Fibroblast of villous mesenchyme (primary cell): ENCODE measurements around the gene PATL2. TPM values are rescaled to one million over a fixed set of nuclear protein-coding genes. Genes with fewer than 3 reads are reported as not detected.
"Not testable (repeated sequence)": the region's sequence is repeated elsewhere in the genome, so short reads cannot be mapped to it uniquely, and the experiment has no call there.

Experiments used
- DNase-seq: peaks from one replicate; pipeline ENCODE4 v3.0.0-alpha.2; 2010; ENCODE audit warnings: low read depth
- H3K4me3 ChIP-seq: 2 replicates; pipeline ENCODE4 v1.5.1; 2011; ENCODE audit warnings: low read depth, mild to moderate bottlenecking, low read length
- total RNA-seq: library from RNA; depleted of rRNA; stranded (reverse); fragments of >200 nt; gene quantifications from 2 replicates; pipeline ENCODE4 v1.2.3, GENCODE V29; 2012
- TF ChIP-seq, protein P1 (sequence below): IDR thresholded peaks from 2 replicates; pipeline ENCODE4 v1.5.1; 2012; ENCODE audit warnings: low read depth, mild to moderate bottlenecking, low read length; ENCODE audit not compliant: insufficient read depth

The PATL2 gene
- total RNA-seq, 1 donor, result 0.86 TPM

DNA sequence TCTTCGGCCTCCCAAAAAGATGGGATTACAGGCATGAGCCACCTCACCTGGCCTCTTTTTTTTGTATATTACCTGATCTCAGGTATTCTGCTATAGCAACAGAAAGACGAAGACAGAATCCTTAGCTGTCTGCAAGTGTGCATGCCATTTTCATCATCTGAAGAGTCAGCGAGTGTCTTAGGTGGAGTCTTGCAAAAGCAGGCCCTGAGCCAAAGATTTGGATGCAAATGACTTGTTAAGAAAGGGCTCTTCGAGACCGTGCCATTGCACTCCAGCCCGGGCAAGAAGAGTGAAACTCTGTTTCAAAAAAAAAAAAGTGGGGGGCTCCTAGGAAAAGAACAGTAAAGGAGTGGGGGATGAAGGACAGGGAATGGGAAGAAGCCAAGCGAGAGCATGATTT, 15.0 kb upstream of the PATL2 start:
- TF ChIP-seq, protein P1, sequence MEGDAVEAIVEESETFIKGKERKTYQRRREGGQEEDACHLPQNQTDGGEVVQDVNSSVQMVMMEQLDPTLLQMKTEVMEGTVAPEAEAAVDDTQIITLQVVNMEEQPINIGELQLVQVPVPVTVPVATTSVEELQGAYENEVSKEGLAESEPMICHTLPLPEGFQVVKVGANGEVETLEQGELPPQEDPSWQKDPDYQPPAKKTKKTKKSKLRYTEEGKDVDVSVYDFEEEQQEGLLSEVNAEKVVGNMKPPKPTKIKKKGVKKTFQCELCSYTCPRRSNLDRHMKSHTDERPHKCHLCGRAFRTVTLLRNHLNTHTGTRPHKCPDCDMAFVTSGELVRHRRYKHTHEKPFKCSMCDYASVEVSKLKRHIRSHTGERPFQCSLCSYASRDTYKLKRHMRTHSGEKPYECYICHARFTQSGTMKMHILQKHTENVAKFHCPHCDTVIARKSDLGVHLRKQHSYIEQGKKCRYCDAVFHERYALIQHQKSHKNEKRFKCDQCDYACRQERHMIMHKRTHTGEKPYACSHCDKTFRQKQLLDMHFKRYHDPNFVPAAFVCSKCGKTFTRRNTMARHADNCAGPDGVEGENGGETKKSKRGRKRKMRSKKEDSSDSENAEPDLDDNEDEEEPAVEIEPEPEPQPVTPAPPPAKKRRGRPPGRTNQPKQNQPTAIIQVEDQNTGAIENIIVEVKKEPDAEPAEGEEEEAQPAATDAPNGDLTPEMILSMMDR, result no peak
- DNase-seq, result peak; percentile 37
- peak overlapping the region; percentile 10 for H3K4me3 ChIP-seq

DNA sequence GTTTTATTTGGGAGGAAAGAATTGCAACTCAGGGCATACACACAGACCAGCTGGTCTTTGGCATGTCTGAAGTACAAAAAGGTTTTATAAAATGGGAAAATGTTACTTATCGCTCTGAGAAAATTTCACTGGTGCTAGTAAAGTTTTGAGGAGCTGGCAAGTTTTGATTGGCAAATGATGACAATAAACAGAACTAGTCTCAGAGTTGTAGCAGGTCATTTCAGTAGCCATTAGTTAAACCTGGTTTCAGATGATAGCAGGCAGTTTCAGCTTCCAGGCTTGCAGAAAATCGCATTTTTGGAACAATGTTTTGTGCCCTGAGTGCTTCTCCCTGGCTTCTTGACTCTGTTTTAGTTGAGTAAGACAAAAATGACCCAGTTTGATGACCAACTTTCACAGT, 10.9 kb upstream of the PATL2 start:
- no peak overlapping the region for H3K4me3 ChIP-seq
- no peak for DNase-seq
- TF ChIP-seq, protein P1, result no peak

DNA sequence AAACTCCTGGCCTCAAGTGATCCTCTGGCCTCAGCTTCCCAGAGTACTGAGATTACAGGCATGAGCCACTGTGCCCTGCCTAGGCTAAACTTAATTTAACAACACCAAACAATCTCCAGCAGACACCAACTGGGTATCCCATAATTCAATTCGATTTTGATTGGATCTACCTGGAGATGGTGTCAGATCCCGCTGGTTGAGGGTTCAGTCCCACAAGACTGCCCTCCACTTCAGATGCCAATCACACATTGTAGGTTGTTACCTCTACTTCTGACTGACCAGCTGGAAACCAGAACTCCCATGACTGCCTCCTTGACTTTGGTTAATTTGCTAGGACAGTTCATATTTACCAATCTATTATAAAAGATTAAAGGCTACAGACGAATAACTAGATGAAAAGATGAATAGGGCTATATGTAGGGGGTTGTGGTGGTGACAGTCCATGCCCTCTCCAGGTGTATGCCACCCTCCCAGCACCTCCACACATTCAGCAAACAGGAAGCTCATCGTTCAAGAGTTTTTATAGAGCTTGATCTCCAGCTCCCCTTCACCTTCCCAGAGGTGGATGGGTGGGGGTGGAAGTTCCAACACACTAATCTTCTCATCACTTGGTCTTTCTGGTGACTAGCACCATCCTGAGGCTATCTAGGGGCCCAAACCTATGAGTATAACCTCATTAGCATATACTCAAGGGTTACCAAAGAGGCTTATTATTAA, 9.5 kb upstream of the PATL2 start:
- H3K4me3 ChIP-seq, result no peak overlapping the region
- TF ChIP-seq, protein P1, result no peak
- no peak for DNase-seq

DNA sequence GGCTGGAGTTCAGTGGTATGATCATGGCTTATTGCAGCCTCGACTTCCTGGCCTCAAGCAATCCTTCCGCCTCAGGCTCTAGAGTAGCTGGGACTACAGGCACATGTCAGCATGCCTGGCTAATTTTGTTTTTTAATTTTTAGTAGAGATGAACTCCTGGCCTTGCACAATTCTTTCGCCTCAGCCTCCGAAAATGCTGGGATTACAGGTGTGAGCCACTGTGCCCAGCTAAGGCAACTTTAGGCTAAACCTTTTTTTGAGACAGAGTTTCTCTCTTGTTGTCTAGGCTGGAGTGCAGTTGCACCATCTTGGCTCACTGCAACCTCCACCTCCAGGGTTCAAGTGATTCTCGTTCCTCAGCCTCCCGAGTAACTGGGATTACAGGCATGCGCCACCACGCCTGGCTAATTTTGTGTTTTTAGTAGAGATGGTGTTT, 8.9 kb upstream of the PATL2 start:
- not testable (repeated sequence) for DNase-seq, H3K4me3 ChIP-seq

DNA sequence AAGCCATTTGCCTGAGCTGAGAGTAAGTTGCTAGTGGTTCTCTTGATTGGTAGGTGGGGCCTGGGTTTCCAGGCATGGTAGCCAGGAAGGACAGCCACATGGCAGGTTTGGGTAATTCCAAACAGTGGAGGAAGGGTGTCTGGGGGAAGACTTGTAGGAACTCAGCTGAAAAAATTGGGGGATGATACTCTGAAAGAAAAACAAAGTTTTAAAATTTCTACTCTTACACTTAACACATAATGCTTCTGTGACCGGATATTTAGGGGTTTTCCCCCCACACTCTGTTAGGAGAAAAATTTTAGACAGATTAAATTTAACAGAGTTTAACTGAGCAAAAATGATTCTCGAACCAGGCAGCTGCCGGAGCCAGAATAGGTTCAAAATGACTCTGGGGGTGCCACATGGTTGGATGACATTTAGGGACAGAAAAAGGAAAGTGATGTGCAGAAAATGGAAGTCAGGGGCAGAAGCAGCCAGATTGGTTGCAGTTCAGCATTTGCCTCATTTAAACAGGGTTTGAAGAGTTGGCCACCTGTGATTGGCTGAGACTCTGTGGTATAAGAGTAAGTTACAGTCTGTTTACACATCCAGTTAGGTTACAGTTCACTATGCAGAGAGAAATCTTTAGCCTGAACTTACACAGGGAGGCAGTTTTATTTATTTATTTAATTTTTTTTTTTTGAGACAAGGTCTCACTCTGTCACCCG, 8.3 kb upstream of the PATL2 start:
- H3K4me3 ChIP-seq, result no peak overlapping the region
- DNase-seq, result peak; percentile 65
- TF ChIP-seq, protein P1, result no peak

DNA sequence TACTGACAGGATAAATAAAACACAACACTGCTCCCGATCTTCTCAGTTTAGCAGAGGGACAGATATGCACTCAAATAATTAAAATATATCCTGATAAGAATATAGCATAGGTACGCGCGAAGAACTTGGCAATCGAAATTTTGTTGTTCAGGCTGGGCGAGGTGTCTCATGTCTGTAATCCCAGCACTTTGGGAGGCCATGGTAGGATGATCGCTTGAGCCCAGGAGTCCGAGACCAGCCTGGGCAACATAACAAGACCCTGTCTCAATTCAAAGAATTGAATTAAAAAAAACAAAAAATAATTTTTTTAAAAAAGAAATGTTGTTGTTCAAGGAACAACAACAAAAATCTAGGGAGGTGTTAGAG, 7.8 kb upstream of the PATL2 start:
- H3K4me3 ChIP-seq, result no peak overlapping the region
- TF ChIP-seq, protein P1, result no peak
- no peak for DNase-seq

DNA sequence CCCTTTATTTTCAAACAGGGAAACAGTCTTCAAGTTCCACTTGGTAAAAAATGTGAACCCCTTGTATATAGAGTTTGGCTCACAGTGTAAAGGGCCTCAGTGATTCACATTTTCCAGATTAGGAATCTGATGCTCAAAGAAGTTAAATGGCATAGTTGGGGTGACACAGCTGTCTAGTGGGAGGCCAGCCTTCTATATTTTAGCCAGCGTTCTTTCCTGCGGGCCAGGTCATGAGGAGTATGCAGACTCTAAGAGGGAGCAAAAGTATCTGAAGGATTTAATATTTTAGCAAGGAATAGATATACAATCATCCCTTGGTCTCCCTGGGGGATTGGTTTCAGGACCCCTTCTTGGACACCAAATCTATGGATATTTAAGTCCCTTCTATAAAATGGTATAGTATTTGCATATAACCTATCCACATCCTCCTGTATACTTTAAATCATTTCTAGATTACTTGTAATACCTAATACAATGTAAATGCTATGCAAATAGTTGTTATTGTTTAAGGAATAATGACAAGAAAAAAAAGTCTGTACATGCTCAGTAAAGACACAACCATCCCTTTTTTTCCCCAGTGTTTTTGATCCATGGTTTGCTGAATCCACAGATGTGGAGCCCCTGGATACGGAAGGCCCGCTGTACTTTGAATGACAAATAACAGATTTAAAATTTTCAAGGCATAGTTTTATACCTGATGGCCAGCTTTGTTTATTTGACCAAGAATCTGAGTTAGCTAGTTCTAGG, 7.2 kb upstream of the PATL2 start:
- H3K4me3 ChIP-seq, result no peak overlapping the region
- no peak for DNase-seq
- TF ChIP-seq, protein P1, result no peak
